Ishikawa (cell line): ENCODE results near the gene SYT6.
A peak's percentile ranks its signal among the peaks of the same experiment; 100 is the strongest.

ENCODE experiments used
- CEBPB ChIP-seq: IDR thresholded peaks from 2 replicates; pipeline ENCODE4 v1.6.1; 2012
- CREB1 ChIP-seq: IDR thresholded peaks from 2 replicates; pipeline ENCODE4 v1.6.1; 2012; ENCODE audit warnings: low read depth
- EGR1 ChIP-seq: IDR thresholded peaks from 2 replicates; pipeline ENCODE4 v1.6.1; 2012
- EP300 ChIP-seq: IDR thresholded peaks from 2 replicates; pipeline ENCODE4 v1.6.1; 2012; ENCODE audit warnings: borderline replicate concordance
- FOXM1 ChIP-seq: IDR thresholded peaks from 2 replicates; pipeline ENCODE4 v1.6.1; 2012; ENCODE audit warnings: low read depth, borderline replicate concordance
- NFIC ChIP-seq: IDR thresholded peaks from 2 replicates; pipeline ENCODE4 v1.6.1; 2012
- RAD21 ChIP-seq: IDR thresholded peaks from 2 replicates; pipeline ENCODE4 v1.6.1; 2012; ENCODE audit warnings: low read depth
- TAF1 ChIP-seq: IDR thresholded peaks from 2 replicates; pipeline ENCODE4 v1.6.1; 2012; ENCODE audit warnings: low read depth, mild to moderate bottlenecking
- TCF12 ChIP-seq: IDR thresholded peaks from 2 replicates; pipeline ENCODE4 v1.6.1; 2012; ENCODE audit warnings: low read depth
- TEAD4 ChIP-seq: IDR thresholded peaks from 2 replicates; pipeline ENCODE4 v1.6.1; 2012
- YY1 ChIP-seq: IDR thresholded peaks from 2 replicates; pipeline ENCODE4 v1.6.1; 2012; ENCODE audit warnings: low read depth
- ZBTB7A ChIP-seq: IDR thresholded peaks from 2 replicates; pipeline ENCODE4 v1.6.1; 2012; ENCODE audit warnings: low read depth
- TF ChIP-seq, protein P1 (sequence below): IDR thresholded peaks from 2 replicates; pipeline ENCODE4 v1.6.1; 2012; ENCODE audit warnings: low read depth, mild to moderate bottlenecking
- TF ChIP-seq, protein P2 (sequence below): IDR thresholded peaks from 2 replicates; pipeline ENCODE4 v1.6.1; 2012
- TF ChIP-seq, protein P3 (sequence below): IDR thresholded peaks from 2 replicates; pipeline ENCODE4 v1.6.1; 2012

The SYT6 gene

DNA sequence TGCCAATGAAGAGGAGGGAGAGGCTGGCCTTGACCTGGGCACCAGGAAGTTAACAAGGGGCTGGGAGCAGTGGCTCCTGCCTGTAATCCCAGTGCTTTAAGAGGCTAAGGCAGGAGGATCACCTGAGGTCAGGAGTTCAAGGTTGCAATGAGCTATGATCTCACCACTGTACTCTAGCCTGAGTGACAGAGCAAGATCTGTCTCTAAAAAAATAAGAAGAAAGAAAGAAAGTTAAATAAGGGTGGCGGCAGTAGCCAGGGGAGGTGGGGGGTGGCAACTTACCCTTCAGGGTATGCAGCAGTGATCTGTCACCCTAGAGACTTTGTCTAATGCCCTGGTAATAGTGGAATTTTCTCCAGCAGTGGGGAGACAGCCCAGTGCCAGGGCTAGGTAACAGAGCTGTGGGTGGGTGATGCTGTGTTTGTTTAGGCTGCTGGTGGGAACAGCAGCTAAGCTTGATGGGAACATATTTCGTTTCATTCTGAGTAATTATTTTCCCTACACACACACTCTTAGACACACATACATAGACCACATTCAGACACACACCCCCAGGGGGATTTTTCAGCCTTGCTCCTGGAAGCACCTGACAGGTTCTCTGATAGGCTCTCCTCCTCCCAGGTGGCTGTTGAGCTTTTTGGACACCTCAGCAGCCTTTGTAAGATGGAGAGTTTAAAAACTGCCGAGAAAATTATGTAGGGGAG lies 11.3 kb upstream of the SYT6 start:
- TF ChIP-seq ZBTB7A (no peak), TAF1 (no peak), EGR1 (no peak), CREB1 (no peak), TCF12 (no peak), FOXM1 (no peak), EP300 (no peak), TEAD4 (no peak), NFIC (no peak), RAD21 (no peak), CEBPB (no peak)
- TF ChIP-seq, protein P1, sequence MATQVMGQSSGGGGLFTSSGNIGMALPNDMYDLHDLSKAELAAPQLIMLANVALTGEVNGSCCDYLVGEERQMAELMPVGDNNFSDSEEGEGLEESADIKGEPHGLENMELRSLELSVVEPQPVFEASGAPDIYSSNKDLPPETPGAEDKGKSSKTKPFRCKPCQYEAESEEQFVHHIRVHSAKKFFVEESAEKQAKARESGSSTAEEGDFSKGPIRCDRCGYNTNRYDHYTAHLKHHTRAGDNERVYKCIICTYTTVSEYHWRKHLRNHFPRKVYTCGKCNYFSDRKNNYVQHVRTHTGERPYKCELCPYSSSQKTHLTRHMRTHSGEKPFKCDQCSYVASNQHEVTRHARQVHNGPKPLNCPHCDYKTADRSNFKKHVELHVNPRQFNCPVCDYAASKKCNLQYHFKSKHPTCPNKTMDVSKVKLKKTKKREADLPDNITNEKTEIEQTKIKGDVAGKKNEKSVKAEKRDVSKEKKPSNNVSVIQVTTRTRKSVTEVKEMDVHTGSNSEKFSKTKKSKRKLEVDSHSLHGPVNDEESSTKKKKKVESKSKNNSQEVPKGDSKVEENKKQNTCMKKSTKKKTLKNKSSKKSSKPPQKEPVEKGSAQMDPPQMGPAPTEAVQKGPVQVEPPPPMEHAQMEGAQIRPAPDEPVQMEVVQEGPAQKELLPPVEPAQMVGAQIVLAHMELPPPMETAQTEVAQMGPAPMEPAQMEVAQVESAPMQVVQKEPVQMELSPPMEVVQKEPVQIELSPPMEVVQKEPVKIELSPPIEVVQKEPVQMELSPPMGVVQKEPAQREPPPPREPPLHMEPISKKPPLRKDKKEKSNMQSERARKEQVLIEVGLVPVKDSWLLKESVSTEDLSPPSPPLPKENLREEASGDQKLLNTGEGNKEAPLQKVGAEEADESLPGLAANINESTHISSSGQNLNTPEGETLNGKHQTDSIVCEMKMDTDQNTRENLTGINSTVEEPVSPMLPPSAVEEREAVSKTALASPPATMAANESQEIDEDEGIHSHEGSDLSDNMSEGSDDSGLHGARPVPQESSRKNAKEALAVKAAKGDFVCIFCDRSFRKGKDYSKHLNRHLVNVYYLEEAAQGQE: no peak

DNA sequence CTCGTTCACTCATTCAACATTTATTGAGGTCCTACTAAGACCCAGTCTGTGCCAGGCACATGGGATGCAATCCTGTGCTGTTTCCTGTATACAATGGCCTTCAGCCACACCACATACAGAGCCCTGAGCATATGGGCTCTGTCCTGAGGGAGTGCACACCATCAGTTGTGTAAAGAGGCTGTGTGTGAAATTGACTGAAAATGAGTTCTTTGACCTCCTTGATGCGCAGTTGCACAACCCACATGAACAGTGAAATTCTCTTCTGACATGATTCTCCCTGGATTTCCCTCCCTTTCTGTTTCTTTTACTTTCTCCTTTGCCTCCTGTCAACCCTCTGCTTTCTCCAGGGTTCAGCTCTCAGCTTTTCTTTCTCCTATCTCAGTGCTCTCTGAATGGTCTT lies 6.3 kb upstream of the SYT6 start:
- TF ChIP-seq ZBTB7A (no peak), RAD21 (no peak), TAF1 (no peak), FOXM1 (no peak), CREB1 (no peak), EGR1 (no peak), TEAD4 (no peak), CEBPB (no peak), NFIC (no peak), EP300 (no peak), TCF12 (no peak), YY1 (no peak)
- TF ChIP-seq, protein P1: no peak
- TF ChIP-seq, protein P2, sequence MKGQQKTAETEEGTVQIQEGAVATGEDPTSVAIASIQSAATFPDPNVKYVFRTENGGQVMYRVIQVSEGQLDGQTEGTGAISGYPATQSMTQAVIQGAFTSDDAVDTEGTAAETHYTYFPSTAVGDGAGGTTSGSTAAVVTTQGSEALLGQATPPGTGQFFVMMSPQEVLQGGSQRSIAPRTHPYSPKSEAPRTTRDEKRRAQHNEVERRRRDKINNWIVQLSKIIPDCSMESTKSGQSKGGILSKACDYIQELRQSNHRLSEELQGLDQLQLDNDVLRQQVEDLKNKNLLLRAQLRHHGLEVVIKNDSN: no peak
- TF ChIP-seq, protein P3, sequence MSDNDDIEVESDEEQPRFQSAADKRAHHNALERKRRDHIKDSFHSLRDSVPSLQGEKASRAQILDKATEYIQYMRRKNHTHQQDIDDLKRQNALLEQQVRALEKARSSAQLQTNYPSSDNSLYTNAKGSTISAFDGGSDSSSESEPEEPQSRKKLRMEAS: no peak

DNA sequence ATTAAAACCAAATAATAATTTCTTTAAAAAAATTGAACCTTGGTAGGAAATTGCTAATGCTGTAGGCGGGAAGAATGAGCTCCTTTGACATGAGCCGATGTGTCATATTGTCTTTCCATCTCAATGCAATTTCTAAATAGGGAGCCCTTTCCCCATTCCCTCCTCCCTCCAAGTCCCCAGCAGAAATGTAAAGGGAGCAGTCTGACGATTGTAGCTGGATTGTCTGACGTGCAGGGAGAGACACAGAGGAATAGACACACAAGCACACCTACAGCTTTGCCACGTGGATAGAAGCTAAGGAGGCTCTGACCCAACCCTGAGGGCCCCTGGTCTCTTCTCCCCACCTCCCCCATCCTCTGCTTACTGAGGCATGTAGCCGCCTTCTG lies 3.6 kb upstream of the SYT6 start:
- TF ChIP-seq RAD21 (no peak), EGR1 (no peak), EP300 (no peak), CEBPB (no peak), CREB1 (no peak), TAF1 (no peak), TCF12 (no peak), ZBTB7A (no peak), TEAD4 (no peak), NFIC (no peak)
- TF ChIP-seq, protein P1: no peak
- TF ChIP-seq, protein P3: no peak
- TF ChIP-seq, protein P2: no peak

DNA sequence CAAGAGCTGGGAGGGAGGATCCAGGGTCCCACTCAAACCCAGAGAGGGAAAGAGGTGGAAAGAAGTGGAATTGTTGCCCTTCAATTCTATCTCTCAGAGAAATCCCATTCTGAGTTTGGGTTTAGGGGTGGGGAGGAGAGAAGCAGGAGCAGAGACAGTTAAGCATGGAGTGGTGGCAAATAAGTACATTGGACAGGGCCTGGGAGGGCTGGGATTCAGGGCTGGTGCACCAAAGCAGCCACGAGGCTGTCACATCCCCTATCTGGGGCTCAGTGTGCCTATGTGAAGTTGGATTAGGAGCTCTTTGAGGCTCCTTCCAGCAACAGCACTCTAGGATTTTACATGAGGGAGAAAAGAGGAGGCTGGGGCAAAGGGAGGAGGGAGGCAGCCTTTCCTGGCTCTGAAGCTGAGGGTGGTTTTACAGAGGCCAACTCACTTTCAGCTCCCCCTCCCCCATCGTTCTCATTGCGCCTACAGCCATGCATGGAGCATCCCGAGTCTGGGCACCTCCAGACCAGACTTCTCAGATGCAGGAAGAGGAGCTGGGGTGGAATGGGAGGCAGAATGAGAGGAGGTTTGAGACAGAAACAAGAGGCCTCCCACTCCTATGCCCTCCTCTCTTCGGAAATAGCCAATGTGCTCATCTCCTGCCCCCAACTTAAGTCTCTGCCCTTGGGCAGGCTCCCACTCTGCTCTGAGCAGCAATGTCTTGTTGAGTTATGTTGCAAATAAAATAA lies 3.0 kb upstream of the SYT6 start:
- TF ChIP-seq NFIC: no peak
- TF ChIP-seq, protein P1: peak; percentile 82
